ENCODE measurements around the gene PDSS2.

- TF ChIP-seq, protein P1, sequence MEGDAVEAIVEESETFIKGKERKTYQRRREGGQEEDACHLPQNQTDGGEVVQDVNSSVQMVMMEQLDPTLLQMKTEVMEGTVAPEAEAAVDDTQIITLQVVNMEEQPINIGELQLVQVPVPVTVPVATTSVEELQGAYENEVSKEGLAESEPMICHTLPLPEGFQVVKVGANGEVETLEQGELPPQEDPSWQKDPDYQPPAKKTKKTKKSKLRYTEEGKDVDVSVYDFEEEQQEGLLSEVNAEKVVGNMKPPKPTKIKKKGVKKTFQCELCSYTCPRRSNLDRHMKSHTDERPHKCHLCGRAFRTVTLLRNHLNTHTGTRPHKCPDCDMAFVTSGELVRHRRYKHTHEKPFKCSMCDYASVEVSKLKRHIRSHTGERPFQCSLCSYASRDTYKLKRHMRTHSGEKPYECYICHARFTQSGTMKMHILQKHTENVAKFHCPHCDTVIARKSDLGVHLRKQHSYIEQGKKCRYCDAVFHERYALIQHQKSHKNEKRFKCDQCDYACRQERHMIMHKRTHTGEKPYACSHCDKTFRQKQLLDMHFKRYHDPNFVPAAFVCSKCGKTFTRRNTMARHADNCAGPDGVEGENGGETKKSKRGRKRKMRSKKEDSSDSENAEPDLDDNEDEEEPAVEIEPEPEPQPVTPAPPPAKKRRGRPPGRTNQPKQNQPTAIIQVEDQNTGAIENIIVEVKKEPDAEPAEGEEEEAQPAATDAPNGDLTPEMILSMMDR (IDR thresholded peaks at IDR 0.05): no peak
- no peak for TF ChIP-seq POLR2A (IDR thresholded peaks at IDR 0.05)
Measured at GRCh38 chr6:107354451-107354850, 104.9 kb downstream of the PDSS2 start.

Data from heart left ventricle (tissue), 13 donors.